GM18951 (cell line): Measurements from ENCODE around the gene FAM72B.
"Not testable (repeated sequence)": the region's sequence is repeated elsewhere in the genome, so short reads cannot be mapped to it uniquely, and the experiment has no call there.

Experiments
- in situ Hi-C: fragments of 300-500 bp; cut with MboI; formaldehyde crosslinking; loops from one replicate; pipeline ENCODE4 v1.12.0; 2022; ENCODE audit warnings: low sequenced_read_pairs, mixed read lengths, inconsistent platforms; ENCODE audit not compliant: unreplicated experiment

The FAM72B gene

GRCh38 chr1:121200985-121201981 lies 17.1 kb upstream of the FAM72B start:
- in situ Hi-C loops = not testable (repeated sequence)

DNA sequence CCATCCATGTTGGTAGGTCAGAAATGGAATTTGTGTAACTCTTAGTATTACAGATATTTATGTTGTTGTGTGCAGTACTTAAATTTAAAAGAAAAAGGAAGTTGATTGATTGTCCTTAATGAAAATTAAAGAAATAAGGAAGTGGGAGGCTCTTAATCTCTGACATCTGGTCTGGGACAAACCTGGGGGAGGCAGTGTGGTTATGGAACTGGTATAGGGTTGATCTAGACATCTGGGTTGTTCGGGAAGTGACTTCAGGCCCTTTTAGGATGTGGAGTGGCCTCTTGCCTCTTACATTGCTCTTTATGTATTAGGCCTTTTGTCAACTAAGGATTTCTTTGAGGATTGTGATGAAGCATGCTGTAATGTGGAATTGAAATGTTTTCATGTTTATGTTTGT lies 16.1 kb upstream of the FAM72B start:
- in situ Hi-C loops = not testable (repeated sequence)

DNA sequence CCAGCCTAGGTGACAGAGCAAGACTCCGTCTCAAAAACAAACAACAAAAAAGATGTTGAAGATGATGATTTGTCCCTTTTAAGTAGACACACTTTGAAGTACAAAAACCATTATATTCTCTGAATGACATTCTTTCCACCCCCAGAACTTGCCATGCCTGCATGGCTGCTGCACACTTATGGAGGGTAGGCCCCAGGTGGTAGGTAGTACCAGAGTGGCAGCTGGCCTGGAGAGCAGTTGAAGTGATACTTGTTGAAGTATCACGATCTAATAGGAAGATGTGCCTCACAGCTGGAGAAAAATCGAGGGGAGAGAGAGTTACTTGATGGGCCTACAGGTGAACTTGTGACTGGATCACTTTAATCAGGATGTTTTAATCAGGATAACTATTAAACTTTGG lies 15.6 kb upstream of the FAM72B start:
- in situ Hi-C loops = not testable (repeated sequence)

DNA sequence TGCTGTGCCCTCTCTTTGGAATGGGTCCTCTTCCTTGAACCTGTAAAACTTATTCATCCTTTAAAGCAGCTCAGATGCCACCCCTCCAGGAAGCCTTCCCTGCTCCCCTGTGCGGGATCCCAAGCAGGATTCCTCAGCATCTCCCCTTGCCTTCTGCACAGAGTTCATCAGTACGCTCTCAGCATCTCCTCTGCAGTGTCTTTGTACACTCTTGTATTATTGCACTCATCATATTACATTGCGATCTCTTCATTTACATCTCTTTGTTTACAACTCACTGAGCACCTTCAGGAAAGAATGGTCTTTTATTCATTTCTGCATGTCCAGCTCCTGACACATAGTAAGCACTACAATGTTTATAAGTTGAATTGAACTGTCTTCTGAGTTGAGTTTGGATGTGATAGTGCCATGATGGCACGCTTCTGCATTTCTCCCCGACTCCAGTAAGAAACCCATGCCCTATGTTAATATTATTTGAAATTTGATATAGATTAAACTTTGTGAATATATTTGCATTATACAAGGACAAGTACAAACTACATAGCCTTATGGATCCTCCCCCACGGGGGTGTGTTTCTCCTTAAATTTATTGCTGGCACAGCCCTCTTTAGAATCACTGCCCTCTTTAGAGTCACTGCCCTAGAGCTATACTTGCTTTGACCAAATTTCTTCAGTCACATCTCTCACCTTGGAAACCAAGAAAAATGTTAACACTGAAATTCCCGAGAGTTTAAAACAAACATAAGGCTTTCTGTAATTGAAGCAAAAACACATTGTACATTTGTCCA lies 13.1 kb upstream of the FAM72B start:
- in situ Hi-C loops = not testable (repeated sequence)

- in situ Hi-C loops = not testable (repeated sequence)
Observed at GRCh38 chr1:121192512-121192911, 8.4 kb upstream of the FAM72B start.

- in situ Hi-C loops = not testable (repeated sequence)
Observed at GRCh38 chr1:121187914-121188313, 3.8 kb upstream of the FAM72B start.

GRCh38 chr1:121186191-121186590 lies 2.1 kb upstream of the FAM72B start:
- in situ Hi-C loops = not testable (repeated sequence)

GRCh38 chr1:121185140-121185708 lies 1.1 kb upstream of the FAM72B start:
- in situ Hi-C loops = not testable (repeated sequence)

DNA sequence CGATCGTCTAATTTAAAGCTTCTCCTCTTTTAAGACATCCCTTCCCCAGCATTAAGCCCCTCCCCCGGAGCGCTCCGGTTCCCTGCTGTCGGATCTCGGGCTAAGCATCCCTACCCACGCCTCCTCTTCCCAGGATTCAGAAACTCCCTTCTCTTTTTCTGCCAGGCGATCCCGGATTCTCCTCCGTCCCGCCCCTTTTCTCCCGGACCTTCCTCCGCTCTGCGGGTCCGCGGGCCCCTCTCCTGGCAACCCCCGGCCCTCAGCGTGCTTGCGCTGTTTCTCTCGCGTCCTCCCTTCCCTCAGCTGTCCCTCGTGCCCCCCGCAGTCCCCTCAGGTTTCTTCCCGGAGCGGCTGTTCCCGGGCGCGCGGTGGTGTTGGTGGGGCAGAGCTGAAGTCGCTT lies 273 bp downstream of the FAM72B start:
- in situ Hi-C loops = not testable (repeated sequence)

DNA sequence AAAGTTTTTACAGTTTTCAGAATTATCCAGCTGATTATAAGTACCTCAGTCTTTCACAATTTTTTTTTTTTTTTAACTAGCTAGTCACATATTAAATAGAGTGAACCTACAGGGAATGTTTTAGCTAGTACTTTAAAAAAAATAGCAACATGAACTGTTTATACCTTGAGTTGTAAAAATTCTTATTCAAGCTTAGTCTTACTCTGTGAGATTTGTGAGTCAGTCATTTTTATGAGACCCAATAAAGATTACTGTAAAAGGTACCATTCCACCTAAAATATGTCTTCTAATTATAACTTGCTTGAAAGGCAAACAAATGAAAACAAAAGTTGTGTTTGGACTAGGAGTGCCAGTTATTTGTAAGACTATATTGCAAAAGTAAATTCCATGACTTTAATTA lies 5.9 kb downstream of the FAM72B start:
- in situ Hi-C loops = not testable (repeated sequence)

- in situ Hi-C loops = not testable (repeated sequence)
Observed at GRCh38 chr1:121176649-121177048, 7.5 kb downstream of the FAM72B start.

DNA sequence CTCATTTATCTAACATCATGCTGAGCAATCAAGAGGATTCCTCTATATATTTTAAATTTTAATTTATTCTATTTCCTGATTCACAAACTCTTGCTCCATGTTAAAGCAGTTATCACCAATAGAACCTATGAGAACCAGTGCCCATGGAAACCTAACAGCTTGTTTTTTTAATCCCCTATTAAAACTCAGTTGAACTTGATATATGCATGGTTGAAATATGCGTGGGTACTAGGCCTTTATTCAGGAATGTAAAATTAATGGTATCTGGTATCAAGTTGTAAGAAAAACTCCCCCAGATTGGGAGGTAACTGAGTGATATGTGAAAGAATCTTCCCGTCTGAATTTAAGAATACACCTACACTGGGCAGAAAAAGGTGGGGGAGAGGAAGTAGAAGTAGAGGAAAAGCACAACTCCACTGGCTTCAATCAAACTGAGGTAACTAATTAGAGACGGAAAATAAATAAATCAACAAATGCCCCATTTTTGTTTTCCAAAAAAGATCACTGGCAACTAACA lies 15.9 kb downstream of the FAM72B start:
- in situ Hi-C loops = not testable (repeated sequence)

DNA sequence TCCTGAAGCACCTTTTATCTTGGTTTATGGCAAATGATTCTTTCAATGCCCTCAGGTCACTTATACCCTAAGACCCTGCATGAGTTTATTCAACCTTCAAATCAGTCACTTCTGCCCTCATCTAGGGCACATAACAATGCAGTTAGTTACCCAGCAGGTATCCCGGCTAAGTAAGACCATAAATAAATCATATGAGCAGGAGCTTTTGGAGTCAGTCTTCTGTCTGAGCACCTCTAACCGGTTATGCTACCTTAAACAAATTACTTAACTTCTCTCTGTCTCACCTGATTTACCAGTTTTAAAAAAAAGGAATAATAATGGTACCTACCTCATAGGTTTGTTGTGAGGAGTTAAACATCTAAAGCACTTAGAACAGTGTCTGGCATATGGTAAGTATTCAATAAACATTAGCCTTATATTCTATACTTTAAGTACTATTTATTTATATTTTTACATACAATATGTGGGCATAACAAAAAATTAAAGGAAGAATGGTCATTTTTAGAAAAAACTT lies 16.9 kb downstream of the FAM72B start:
- in situ Hi-C loops = not testable (repeated sequence)

DNA sequence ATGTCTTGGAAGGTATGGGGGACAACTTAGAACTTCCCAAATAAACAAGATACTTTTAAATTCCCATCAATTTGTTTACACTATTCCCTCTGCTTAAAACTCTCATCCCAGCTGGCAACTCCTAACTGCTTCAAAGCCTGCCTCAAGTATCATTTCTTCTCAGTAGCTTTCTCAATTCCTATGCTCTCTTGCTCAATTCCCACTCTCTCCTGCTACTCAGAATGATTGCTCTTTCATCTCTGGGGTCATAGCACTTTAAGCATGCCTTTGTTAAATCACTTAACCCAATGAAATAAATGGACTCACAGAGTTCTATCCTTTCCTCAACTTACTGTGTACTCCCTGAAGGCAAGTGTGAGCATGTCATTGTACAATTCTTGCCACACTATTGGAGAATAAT lies 18.8 kb downstream of the FAM72B start:
- in situ Hi-C loops = not testable (repeated sequence)

DNA sequence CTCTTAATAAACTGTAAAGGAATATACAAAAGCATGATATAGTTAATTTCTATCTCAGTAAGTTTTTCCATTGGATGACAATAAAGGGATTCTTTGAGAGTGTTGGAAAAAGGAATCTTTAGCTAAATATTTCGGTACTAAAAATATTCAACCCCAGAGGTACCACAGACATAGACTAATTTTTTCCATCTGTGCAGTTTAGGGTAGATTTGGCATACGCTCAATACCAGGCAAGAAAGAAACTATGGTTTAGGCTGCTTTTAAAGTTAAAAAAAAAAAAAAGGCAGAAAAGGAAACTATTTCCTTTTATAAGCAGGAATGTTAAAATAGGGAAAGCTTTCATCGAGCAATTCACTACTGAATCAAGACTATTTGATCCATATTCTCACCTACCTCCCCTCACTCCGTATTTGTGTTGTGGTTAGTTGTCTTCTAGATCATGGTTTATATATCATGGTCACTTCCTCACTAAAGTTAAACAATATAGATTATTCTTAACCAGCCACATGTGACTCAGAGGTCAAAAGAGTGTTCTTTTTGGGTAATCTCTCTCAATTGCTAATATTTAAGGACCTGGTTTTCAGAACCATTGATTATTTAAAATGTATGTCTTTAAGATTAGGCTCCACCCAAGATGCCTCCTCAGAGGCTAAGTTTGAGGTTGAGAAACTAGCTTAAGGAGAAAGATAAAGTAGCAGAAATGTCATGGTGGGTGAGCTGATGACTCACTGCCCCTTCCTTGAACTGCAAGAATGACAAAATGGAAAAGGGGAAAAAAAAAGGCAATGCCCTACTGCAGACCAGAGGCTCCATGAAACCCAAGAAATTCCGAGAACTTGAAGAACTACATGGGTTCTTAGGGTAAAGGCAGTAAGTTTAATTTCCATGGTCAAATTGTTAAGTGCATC lies 20.0 kb downstream of the FAM72B start:
- in situ Hi-C loops = not testable (repeated sequence)

- in situ Hi-C loops = not testable (repeated sequence)
Observed at GRCh38 chr1:121161199-121161901, 22.8 kb downstream of the FAM72B start.

- in situ Hi-C loops = not testable (repeated sequence)
Observed at GRCh38 chr1:121160118-121160517, 24.0 kb downstream of the FAM72B start.

GRCh38 chr1:121157609-121158008 lies 26.5 kb downstream of the FAM72B start:
- in situ Hi-C loops = not testable (repeated sequence)
